Right lobe of liver (tissue), 6 donors: ENCODE results near the gene CDC42BPA. TPM values are rescaled to one million over a fixed set of nuclear protein-coding genes. Genes with fewer than 3 reads are reported as not detected.

Source experiments
- ATAC-seq, 4 donors: fragments of 200-7000 bp; cut with Tn5 transposase; one replicate each; pipeline ENCODE4 v1.9.1; 2020; ENCODE audit warnings: mild to moderate bottlenecking in 4 of 4, moderate library complexity in 4 of 4
- DNase-seq, 3 donors: peaks; one replicate each; pipeline ENCODE4 v3.0.0-alpha.2; 2020
- H3K27ac ChIP-seq, 3 donors: fragments of 200-600 bp; one replicate each; pipeline ENCODE4 v1.8.0; 2022
- H3K27me3 ChIP-seq, 2 donors: fragments of 200-600 bp; one replicate each; pipeline ENCODE4 v1.8.0; 2022
- H3K36me3 ChIP-seq, 4 donors: fragments of 200-600 bp; sonication (generic) in 1 of 4; one replicate each; pipeline versions ENCODE4 v1.5.1 to v1.8.0; 2017 to 2022; ENCODE audit warnings: control low read depth in 1 of 4
- H3K4me1 ChIP-seq, 4 donors: fragments of 200-600 bp; sonication (generic) in 1 of 4; one replicate each; pipeline versions ENCODE4 v1.5.1 to v1.8.0; 2017 to 2022; ENCODE audit warnings: control low read depth in 1 of 4
- H3K4me3 ChIP-seq, 3 donors: fragments of 200-600 bp; one replicate each; pipeline ENCODE4 v1.8.0; 2022
- H3K9me3 ChIP-seq, 4 donors: fragments of 200-600 bp; sonication (generic) in 1 of 4; one replicate each; pipeline versions ENCODE4 v1.5.1 to v1.8.0; 2017 to 2022; ENCODE audit warnings: control low read depth in 1 of 4
- CTCF ChIP-seq, 4 donors: fragments of 200-600 bp in 3 of 4; fragments of 450-650 bp in 1 of 4; IDR thresholded peaks; one replicate each; pipeline versions ENCODE4 v1.5.1 to v1.8.0; 2016 to 2022; ENCODE audit warnings: antibody characterized with exemption in 4 of 4, mild to moderate bottlenecking in 2 of 4
- POLR2A ChIP-seq: fragments of 450-650 bp; IDR thresholded peaks from one replicate; pipeline ENCODE4 v1.6.1; 2017; ENCODE audit warnings: antibody characterized with exemption, mild to moderate bottlenecking
- WGBS: methylation state at CpG from one replicate; pipeline ENCODE4 v1.1.6; 2018; ENCODE audit warnings: low coverage, low lambda C conversion rate; ENCODE audit not compliant: insufficient coverage; ENCODE audit errors: missing lambda C conversion rate; 5-methylcytosine and 5-hydroxymethylcytosine counted together
- intact Hi-C, 2 donors: fragments of 100-400 bp; cut with DNase I; formaldehyde crosslinking; loops; one replicate each; pipeline versions ENCODE4 v1.11.2 to v1.14.1; 2022
- total RNA-seq, 6 experiments: library from RNA; depleted of rRNA in 2 of 6; stranded (reverse); fragments of >200 nt in 2 of 6; fragmentation: NEBNext Ultra II Directional in 3 of 6; extraction: Animal tissue kit (Norgen Biotek cat#: 25700) in 3 of 6; gene quantifications; one replicate each; pipeline versions ENCODE4 v1.1.0 to v1.2.4, GENCODE V29; 2016 to 2023
- donor health status: DM: no; HTN: yes; CAD: no.
- donor health status: DM: no; HTN: no; CAD: no.
- donor health status: DM: no; HTN: no; CAD: no.
- donor health status: DM: no; HTN: yes; CAD: no.
- donor health status: DM: no; HTN: yes; CAD: no.

The CDC42BPA gene
- total RNA-seq, 6 experiments from 2014 or later, result 11.4 to 35.0 (median 22.2) TPM

GRCh38 chr1:226949401-226949800 lies 368.9 kb downstream of the CDC42BPA start:
- Histone ChIP-seq H3K9me3 (no peaks in the 10 kb centered on the region), H3K4me1 (peaks cover 0 to 35% (median 13%) of the 10 kb centered on the region in 4 donors), H3K4me3 (no peak overlapping the region), H3K27me3 (no peaks in the 10 kb centered on the region), H3K36me3 (peaks cover 0 to 5% (median 0%) of the 10 kb centered on the region in 4 donors), H3K27ac (no peak overlapping the region)
- ATAC-seq, result no peak
- DNase-seq, result no peak
- TF ChIP-seq CTCF (IDR thresholded peaks at IDR 0.05), result no peak
- TF ChIP-seq POLR2A, result no peak
- 88% methylated on average over 2 of the region's 3 CpGs for WGBS
- intact Hi-C loops, result no loop called here

GRCh38 chr1:226948996-226949395 lies 369.3 kb downstream of the CDC42BPA start:
- TF ChIP-seq CTCF (IDR thresholded peaks at IDR 0.05), result no peak
- TF ChIP-seq POLR2A, result no peak
- H3K36me3 ChIP-seq, result peaks cover 0 to 5% (median 0%) of the 10 kb centered on the region in 4 donors
- H3K27ac ChIP-seq, result no peak overlapping the region
- ATAC-seq (no peak), DNase-seq (no peak)
- H3K4me3 ChIP-seq, result no peak overlapping the region
- intact Hi-C loops, result no loop called here
- peaks cover 0 to 39% (median 13%) of the 10 kb centered on the region in 4 donors for H3K4me1 ChIP-seq
- WGBS, result 100% methylated on average over 6 of the region's 15 CpGs
- H3K9me3 ChIP-seq, result no peaks in the 10 kb centered on the region
- H3K27me3 ChIP-seq, result no peaks in the 10 kb centered on the region

GRCh38 chr1:226948480-226948879 lies 369.8 kb downstream of the CDC42BPA start:
- no peak overlapping the region for H3K4me3 ChIP-seq
- H3K9me3 ChIP-seq, result no peaks in the 10 kb centered on the region
- ATAC-seq (no peak), DNase-seq (no peak)
- WGBS, result 98% methylated on average over 6 of the region's 6 CpGs
- TF ChIP-seq CTCF (IDR thresholded peaks at IDR 0.05) (no peak), POLR2A (no peak)
- no peak overlapping the region for H3K27ac ChIP-seq
- no peaks in the 10 kb centered on the region for H3K27me3 ChIP-seq
- intact Hi-C loops, result no loop called here
- H3K4me1 ChIP-seq, result peaks cover 0 to 45% (median 14%) of the 10 kb centered on the region in 4 donors
- H3K36me3 ChIP-seq, result peaks cover 0 to 5% (median 0%) of the 10 kb centered on the region in 4 donors

- Histone ChIP-seq H3K27me3 (no peaks in the 10 kb centered on the region), H3K4me3 (no peak overlapping the region), H3K9me3 (no peaks in the 10 kb centered on the region), H3K4me1 (peaks cover 0 to 49% (median 14%) of the 10 kb centered on the region in 4 donors), H3K36me3 (peaks cover 0 to 5% (median 0%) of the 10 kb centered on the region in 4 donors), H3K27ac (no peak overlapping the region)
- TF ChIP-seq POLR2A, result no peak
- no peak for TF ChIP-seq CTCF (IDR thresholded peaks at IDR 0.05)
- DNase-seq (no peak), ATAC-seq (no peak)
- WGBS, result 86% methylated on average over 1 of the region's 2 CpGs
- intact Hi-C loops, result no loop called here
Measured at GRCh38 chr1:226948051-226948450, 370.2 kb downstream of the CDC42BPA start.

GRCh38 chr1:226946841-226947240 lies 371.5 kb downstream of the CDC42BPA start:
- no peak overlapping the region for H3K4me3 ChIP-seq
- 23% methylated on average over 2 of the region's 3 CpGs for WGBS
- intact Hi-C loops, result no loop called here

More at GRCh38 chr1:226946841-226947240, 371.5 kb downstream of the CDC42BPA start:
- Histone ChIP-seq H3K36me3 (peaks cover 0 to 5% (median 0%) of the 10 kb centered on the region in 4 donors), H3K9me3 (no peaks in the 10 kb centered on the region), H3K27me3 (no peaks in the 10 kb centered on the region), H3K27ac (peak overlapping the region; percentile 77 to 82 (median 78)), H3K4me1 (peaks cover 0 to 61% (median 14%) of the 10 kb centered on the region in 4 donors)
- peak in 2 of 4 donors; percentile 0 to 28 for ATAC-seq
- DNase-seq, result no peak
- no peak for TF ChIP-seq CTCF (IDR thresholded peaks at IDR 0.05)
- TF ChIP-seq POLR2A, result no peak
